Hepatocyte (in vitro differentiated cells): ENCODE results near the gene TAF1C.

ENCODE experiments used
- CTCF ChIP-seq: fragments of 200-600 bp; sonication (generic); IDR thresholded peaks from 2 replicates; pipeline ENCODE4 v1.5.1; 2016; ENCODE audit warnings: antibody characterized with exemption, mild to moderate bottlenecking; ENCODE audit not compliant: poor library complexity
- EZH2 ChIP-seq: fragments of 200-600 bp; sonication (generic); IDR thresholded peaks from 2 replicates; pipeline ENCODE4 v1.6.1; 2016; ENCODE audit warnings: antibody characterized with exemption, mild to moderate bottlenecking, borderline replicate concordance

GRCh38 chr16:84207251-84207650 lies 20.4 kb upstream of the TAF1C start:
- no peak for TF ChIP-seq CTCF
- TF ChIP-seq EZH2: no peak
